Activated CD4-positive, alpha-beta T cell treated with anti-CD3 and anti-CD28 coated beads for 1 hour (primary cell): ENCODE measurements around the gene NXNL1.
"Not testable (repeated sequence)": the region's sequence is repeated elsewhere in the genome, so short reads cannot be mapped to it uniquely, and the experiment has no call there.

ENCODE experiments used
- DNase-seq: peaks from one replicate; pipeline ENCODE4 v3.0.0-alpha.2; 2020

The NXNL1 gene

DNA sequence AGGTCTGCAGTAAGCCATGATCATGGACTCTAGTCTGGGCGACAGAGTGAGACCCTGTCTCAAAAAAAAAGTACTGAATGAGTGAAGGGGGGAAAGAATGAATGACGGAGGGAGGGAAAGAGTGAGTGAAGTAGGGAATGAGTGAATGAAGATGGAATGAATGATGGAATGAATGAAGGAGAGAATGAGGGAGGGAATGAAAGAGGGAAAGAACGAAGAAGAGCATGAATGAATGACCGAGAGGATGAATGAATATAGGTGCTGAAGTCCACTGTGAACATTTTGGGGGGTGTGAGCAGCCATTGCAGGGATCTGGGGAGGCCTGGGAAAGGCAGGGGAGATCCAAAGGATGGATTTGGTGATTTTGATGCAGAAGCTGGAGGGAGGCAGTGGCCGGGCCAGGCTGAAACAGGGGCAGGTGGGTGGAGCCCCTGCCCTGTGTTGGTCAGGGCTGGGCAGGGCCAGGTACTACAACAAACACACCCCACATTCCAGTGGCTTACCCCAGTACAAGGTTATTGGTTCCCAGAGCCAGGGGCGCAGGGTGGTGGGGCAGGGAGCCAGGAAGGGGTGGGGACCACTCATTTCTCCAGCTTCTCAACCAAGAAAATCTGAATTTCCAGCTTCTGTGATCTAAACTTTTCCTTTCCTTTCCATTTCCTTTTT lies 23.9 kb upstream of the NXNL1 start:
- DNase-seq: no peak

DNA sequence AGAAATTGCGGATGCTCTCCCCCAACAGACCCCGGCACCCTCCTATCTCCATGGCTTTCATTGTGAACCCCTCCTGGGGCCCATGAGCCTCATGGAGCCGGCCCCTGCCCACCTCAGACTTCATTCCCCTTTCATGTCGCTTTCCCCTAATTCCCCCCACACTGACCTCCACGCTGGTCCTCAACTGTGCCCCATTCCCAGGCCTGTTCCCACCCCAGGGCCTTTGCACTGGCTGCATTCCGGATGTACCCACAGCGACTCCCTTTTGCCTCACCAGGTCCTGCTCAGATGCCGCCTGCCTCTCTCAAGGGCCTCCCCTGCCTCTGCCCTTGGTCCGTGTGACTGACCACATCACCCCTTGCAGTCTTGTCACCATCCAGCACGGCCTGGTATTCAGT lies 22.9 kb upstream of the NXNL1 start:
- DNase-seq: no peak

DNA sequence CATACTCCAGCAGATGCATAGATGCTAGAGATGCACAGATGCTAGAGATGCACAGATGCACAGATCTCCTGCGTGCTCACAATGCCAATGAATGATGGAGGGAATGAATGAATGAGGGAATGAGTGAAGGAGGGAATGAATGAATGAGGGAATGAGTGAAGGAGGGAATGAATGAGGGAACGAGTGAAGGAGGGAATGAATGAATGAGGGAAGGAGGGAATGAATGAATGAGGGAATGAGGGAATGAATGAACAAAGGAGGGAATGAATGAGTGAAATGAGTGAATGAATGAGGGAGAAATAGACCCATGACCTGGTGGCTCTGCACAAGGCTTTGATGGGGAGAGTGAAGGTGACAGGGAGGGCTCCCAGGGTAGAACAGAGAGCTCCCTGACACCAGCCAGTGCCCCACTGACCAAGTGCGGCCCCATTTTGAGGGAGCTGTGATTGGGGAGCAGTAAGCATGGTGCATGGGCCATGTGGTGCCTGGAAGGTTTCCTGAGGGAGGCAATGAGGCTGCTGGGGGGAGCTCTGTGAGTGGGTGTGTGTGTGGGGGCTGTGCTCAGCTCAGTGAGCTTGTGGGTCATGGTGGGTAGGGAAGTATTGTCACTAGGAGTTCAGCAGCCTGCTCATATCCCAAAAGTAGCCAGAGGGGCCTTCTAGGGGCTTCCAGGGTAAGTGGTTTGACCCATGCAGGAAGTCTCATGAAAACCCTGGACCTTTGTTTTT lies 22.3 kb upstream of the NXNL1 start:
- DNase-seq: no peak

DNA sequence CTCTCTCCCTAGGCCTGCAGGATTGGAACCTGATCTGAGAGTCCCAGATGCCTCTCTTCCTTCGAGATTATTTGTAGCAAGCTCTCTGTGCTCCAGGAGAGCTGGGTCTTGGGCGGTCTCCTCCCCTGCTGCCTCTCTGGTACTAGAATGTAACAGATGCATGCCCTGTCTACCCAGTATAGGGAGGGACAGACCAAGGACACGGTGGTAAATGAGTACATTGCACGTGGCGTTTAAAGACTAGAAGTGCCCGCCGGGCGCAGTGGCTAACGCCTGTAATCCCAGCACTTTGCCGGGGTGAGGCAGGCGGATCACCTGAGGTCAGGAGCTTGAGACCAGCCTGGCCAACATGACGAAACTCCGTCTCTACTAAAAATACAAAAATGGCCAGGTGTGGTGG lies 21.3 kb upstream of the NXNL1 start:
- no peak for DNase-seq

DNA sequence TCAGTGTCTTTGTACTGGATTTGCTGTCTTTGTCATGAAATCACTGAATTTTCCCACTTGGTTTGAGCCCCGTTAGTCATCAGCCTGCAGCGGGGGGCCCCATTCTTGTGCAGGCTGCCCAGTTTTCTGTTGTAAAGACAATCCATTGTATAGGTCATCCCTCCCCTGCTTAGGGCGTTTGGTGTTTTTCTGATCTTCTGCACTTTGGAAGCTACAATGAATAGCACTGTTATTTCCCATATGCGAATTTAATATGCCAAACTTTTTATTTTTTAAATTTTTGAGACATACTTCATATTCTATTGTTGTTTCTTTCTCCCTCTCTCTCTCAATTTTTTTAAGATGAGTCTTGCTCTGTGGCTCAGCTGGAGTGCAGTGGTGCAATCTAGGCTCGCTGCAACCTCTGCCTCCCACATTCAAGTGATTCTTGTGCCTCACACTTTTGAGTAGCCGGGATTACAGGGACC lies 18.6 kb upstream of the NXNL1 start:
- no peak for DNase-seq

DNA sequence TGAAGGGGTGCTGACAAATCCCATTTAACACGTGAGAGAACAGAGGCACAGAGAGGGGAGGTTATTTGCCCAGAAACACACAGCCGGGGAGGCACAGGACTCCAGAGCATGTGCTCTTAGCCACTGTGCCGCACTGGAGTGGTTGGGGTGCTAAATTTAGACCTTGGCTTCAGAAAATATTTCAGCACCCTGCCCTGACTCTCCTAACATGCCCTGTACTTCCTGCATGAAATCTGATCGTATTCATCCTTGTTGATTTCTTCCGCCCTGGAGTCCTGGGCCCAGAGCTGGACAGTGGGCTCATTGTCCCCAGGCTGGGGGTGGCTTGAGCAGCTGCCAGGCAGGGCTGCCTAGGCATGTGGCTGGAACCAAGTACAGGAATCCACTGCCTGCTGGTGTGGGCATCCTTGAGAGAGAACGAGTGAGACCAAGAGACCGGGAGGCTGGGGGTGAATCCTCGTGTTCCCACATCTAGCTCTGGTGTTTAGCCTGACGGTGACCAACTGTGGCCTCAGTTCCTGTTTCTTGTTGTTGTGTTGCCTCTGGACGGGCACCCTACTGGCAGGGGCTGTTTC lies 14.9 kb upstream of the NXNL1 start:
- DNase-seq: no peak

DNA sequence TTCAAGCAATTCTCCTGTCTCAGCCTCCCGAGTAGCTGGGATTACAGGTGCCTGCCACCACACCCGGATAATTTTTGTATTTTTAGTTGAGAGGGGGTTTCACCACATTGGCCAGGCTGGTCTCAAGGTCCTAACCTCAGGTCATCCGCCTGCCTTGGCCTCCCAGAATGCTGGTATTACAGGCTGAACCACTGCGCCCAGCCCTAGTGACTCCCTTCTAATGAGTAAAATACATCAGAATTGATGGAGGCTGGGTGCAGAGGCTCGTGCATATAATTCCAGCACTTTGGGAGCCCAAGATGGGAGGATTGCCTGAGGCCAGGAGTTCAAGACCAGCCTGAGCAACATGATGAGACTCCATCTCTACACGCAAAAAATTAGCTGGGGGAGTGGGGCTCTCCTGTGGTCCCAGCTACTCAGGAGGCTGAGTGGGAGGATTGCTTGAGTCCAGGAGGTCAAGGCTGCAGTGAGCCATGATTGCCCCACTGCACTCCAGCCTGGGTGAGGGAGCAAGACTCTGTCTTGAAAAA lies 14.3 kb upstream of the NXNL1 start:
- not testable (repeated sequence) for DNase-seq

DNA sequence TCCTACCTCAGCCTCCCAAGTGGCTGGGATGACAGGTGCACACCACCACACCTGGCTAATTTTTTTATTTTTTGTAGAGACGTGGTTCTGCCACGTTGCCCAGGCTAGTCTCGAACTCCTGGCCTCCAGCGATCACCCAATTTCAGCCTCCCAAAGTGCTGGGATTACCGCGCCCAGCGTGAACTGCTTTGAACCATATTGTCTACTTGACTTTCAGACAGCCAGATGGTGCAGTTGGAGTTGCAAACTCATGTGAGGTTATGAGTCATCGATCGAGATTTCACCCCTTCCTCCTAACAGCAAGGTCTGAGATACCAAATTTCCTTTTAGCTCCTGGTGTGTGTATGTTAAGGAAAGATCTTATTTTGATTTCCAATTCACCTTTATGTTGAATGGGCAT lies 12.3 kb upstream of the NXNL1 start:
- DNase-seq: no peak

DNA sequence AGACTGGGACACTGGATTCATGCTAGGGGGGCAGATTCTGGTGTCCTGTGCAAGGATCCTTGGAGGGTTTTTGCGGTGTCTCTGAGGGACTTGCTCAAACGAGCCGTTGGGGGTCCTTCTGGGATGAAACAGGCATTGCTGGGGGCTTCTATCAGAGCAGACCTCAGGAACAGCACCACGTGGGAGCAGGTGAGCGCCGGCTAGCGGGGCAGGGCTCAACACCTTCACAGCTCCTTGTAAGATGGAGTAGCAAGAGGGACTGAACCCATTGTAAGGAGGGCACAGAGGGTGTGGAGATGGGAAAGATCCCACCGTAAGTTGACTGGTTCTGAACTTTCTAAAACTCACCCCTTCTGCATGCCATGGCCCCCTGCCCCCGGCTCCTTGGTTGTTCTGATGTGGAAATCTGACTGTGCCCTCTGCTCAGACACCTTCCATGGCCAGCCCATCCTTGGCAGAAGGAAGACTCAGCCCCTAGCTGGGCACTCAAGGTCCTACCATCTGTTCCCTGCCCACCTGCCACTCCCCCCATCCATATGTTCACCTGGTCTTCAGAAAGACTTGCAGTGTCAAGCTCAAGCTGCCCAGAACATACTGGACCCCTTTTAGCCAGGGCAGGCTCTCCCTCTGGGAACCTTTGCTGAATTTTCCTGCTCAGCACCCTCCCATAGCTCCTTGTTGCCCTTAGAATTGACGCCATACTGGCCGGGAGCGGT lies 10.8 kb upstream of the NXNL1 start:
- no peak for DNase-seq

DNA sequence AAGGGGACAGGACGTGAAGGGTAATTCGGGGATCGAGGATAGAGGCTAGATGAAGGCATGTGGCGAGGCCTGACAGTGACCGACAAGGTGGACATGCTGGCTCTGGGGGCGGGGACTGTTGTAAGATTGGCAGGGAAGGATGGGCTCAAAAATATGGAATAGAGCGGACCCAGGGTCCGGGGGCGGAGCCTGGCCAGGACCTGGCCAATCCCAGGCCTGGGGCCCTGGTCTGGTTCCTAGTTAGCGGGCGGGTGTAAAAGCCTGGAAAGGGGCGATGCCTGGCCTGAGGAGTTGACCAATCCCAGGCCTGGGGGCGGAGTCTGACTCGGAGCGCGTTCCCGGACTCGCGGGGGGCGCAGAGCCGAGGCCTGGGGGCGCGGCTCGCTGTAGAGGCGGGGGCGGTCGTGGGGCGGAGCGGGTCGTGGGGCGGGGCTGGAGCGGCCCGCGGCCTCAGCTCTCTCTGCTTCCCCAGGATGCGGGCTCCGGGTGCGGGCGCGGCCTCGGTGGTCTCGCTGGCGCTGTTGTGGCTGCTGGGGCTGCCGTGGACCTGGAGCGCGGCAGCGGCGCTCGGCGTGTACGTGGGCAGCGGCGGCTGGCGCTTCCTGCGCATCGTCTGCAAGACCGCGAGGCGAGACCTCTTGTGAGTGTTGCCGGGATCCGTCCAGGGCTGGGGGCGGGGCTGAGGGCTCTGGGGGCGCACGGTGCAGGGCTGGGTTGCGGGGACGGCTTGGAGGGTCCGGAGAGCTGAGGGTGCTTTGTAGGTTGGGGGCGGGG lies 9.5 kb upstream of the NXNL1 start, which contains the start of gene SLC27A1:
Gene SLC27A1, plus strand, starts transcription at position 457 of the 774 bp plus-strand sequence. Its CDS starts 17 bp downstream, at position 474.
- DNase-seq: peak; percentile 80

DNA sequence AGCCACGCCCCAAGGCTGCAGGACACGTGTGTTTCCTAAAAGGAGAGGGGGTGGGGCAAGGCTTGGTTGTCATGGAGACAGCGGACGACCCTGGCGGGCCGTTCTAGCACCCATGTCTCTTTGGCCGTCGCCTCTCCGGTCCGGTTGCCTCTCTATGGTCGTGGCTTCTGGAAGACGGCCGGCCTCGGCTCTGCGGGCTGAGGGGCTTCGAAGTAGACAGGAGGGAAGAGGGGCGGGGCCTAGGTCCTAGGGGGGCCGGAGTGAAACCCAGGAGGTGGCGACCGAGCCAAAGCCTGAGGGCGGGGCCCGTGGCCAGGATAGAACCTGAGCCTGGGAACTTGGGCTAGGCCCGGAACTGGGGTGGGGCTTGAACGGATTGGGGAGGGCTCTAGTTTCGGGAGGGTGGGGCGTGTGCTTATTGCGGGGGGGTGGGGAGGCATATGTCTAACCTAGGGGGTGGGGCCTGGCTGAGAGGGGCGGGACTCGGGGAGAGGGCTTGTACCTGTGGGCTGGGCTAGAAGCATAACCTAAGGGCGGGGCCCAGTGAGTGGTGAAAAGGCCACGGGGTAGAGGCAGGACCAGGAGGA lies 8.8 kb upstream of the NXNL1 start:
- DNase-seq: peak; percentile 85

DNA sequence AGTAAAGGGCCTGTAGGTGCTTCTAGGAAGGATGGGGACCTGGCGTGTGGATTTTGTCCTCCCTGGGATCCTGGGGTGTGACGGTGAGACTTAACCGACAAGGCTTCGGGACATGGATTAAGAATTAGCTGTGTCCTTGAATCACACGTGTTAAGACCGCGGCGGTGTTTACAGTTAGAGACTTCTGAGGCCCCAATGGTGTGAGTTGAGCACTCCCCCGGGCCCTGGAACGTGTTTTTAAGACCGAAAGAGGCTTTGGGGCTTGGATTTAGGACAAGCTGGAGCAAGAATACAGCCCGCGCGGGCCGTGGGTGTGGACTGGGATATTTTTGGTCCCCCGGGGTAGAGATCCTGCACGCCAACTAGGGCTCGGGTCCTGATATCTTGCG lies 8.4 kb upstream of the NXNL1 start:
- no peak for DNase-seq

DNA sequence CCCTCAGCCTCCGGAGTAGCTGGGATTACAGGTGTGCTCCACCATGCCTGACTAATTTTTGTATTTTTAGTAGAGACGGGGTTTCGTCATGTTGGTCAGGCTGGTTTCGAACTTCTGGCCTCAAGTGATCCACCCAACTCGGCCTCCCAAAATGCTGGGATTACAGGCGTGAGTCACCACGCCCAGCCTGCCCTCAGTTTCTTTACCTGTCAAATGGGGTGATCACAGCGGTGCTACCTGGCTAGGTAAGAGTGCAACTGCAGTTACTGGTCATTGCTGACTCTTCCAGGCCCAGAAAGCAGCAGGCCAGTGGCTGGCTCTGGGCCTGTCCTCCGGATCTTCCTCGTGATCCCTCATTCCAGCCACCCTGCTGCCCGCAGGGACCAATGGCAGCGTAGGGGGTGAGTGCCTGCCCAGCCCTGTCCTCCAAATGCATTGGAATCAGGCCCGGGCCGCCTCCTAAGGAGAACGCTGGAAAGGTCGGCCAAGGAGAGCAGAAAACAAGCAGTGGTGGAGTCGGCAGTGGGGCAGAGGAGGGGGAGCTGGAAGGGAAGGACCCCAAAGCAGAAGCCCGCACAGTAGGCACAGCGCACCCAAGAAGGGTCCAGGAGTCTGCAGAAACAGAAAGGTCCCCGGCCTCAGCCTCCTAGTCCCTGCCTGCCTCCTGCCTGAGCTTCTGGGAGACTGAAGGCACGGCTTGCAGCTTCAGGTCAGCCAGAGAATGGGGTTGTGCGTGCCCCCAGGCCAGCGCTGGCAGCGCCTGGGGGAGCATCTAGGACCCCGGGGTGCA lies 7.8 kb upstream of the NXNL1 start:
- DNase-seq: no peak

DNA sequence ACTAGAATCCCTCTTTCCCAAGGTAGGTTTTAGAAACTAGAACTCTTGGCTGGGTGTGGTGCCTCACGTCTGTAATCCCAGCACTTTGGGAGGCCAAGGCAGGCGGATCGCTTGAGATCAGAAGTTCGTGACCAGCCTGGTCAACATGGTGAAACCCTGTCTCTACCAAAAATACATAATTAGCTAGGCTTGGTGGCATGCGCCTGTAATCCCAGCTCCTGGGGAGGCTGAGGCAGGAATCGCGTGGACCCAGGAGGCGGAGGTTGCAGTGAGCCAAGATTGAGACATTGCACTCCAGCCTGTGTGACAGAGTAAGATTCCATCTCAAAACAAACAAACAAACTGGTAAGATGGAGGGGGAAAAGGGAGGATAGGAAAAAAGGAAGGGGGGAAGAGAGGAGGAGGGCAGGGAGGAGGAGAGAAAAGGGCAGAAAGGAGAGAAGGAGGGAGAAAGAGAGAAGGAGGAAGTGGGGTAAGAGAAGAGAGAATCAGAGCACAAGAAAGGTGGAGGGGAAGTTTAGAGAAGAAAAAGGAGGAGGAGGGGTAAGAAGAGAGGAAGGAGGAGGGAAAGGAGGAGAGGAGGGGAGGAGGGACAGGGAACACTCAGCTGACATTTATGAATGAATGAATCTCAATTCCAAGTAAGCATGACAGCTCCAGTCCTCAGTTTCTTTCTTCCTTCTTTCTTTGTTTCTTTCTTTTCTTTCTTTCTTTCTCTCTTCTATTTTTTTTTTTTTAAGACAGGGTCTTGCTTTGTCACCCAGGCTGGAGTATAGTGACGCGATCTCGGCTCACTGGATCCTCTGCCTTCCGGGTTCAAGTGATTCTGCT lies 7.0 kb upstream of the NXNL1 start:
- DNase-seq: no peak

DNA sequence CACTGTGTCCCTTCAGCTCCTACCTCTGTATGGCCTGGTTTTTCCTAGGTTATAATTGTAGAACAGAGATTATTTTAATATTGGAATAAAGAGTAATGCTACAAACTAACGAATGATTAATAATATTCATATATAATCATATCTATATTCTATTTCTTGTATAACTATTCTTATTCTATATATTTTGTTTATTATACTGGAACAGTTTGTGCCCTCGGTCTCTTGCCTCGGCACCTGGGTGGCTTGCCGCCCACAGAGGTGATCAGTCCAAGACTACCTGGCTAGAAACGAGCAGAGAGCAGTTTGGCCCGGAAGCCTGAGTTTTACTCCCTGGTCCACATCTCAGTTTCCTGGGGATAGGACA lies 5.7 kb upstream of the NXNL1 start:
- DNase-seq: no peak

DNA sequence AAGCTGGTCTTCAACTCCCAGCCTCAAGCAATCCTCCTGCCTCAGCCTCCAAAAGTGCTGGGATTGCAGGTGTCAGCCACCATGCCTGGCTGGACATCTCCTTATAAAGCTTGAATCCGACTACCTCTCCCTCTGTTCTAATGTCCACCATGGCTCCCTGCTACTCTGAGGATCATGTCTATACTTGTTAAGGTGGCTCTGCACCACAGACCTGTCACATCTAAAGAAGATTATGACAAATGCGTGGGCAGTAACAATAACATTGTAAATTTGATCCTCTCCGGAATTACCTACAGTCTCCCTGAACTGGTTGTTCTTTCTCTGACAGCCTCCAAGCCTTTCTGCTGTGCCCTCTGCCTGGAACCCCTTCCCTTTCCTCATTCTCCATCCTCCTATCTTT lies 1.8 kb downstream of the NXNL1 start:
- no peak for DNase-seq

DNA sequence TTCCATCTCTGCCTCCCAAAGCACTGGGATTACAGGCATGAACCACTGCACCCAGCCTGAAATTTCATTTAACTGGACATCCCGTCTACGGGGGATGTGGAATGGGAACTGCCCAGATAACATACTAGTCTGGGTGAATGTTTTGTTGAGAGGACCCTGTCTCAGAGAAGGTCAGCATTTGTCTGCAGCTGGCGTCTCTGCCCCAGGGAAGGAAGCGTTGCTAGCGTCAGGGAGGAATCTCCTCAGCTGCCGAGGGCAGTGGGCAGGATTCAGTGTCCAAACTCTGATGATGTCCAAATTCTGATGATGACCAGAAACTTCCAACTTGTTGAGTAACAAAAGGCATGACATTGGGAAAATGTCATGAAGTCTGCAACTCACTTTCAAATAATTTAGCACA lies 3.1 kb downstream of the NXNL1 start:
- no peak for DNase-seq

DNA sequence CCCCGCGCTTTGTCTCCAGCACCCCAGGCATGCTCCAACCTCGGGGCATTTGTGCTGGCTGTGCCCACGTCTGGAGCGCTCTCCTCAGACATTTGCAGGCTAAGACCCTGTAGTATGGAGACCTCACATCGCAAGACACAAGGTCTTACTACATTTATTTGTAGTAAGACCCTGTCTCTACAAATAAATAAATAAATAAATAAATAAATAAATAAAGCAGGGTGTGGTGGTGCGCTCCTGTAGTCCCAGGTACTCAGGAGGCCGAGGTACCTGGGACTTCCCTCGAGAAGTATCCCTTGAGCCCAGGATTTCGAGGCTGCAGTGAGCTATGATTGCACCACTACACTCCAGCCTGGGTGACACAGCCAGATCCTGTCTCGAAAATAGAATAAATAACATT lies 4.6 kb downstream of the NXNL1 start:
- DNase-seq: no peak

DNA sequence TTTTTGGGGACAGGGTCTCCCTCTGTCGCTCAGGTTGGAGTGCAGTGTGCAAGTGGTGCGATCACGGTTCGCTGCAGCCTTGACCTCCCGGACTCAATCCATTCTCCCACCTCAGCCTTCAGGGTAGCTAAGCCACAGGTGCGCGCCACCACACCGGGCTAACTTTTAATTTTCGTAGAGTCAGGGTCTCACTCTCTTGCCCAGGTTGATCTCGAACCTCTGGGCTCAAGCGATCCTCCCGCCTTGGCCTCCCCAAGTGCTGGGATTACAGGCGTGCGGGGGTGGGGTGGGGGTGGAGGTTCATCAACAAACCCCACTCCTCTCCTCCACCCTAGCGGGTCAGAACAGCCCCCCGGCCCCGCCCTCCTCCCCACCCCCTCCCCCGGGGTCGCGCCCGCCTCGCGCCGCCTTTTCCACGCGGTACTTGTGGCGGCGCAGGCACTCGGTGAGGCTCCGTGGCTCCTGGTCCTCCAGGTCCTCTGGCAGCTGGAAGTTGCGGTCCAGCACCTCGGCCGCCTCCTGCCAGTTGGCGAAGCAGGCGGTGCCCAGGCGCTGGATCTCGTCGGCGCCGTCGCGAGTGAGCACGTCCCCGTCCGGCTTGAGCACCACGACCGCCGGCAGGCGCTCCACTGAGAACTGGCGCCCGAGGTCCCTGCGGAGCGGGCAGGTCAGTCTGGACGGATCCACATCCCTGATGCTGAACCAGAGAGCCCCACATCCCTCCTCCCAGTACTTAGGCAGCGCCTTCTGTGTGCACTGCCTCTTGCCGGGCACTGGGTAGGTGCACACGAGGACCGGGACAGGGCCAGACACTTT lies 5.2 kb downstream of the NXNL1 start:
- no peak for DNase-seq
